ENCODE measurements around the gene RIN1. TPM values are rescaled to one million over a fixed set of nuclear protein-coding genes. Genes with fewer than 3 reads are reported as not detected.
"Not testable (repeated sequence)": the region's sequence is repeated elsewhere in the genome, so short reads cannot be mapped to it uniquely, and the experiment has no call there.

The RIN1 gene
- total RNA-seq, 2 donors from 2014 or later, result 0.99 to 11.4 TPM

- TF ChIP-seq CTCF (IDR thresholded peaks at IDR 0.05), result peak in 1 of 7 experiments; percentile 10
- TF ChIP-seq POLR2A (IDR thresholded peaks at IDR 0.05), result peak in 2 of 3 donors; percentile 48 to 64
- H3K36me3 ChIP-seq (replicated peaks in 1 of 2; ENCODE audit: insufficient read depth in 1 of 2, low read depth in 2 of 2), result no peaks in the 10 kb centered on the region
- peak overlapping the region; percentile 70 to 92 (median 78) for H3K27ac ChIP-seq
- no peaks in the 10 kb centered on the region for H3K9me3 ChIP-seq
- peak; percentile 98 to 100 (median 98) for DNase-seq
- 4 to 11% methylated on average over 30 to 52 of the region's 52 CpGs for WGBS, 2 donors
- no peaks in the 10 kb centered on the region for H3K27me3 ChIP-seq
- peak; percentile 80 for ATAC-seq
- intact Hi-C loops (cut with DNase I), result no loop called here
- peaks cover 22% of the 10 kb centered on the region for H3K4me1 ChIP-seq
- H3K4me3 ChIP-seq, result peak overlapping the region in 1 of 2 donors; percentile 27
These were observed 23.5 kb downstream of the RIN1 start for GRCh38 chr11:66312549-66313320.

GRCh38 chr11:66311965-66312548, 24.2 kb downstream of the RIN1 start:
- intact Hi-C loops (cut with DNase I), result no loop called here
- no peaks in the 10 kb centered on the region for H3K9me3 ChIP-seq
- peak; percentile 80 for ATAC-seq
- peak; percentile 92 to 97 (median 94) for DNase-seq
- peak in 2 of 3 donors; percentile 23 to 49 for TF ChIP-seq POLR2A (IDR thresholded peaks at IDR 0.05)
- TF ChIP-seq CTCF (IDR thresholded peaks at IDR 0.05), result peak in 6 of 7 experiments; percentile 79 to 97 (median 89)
- peaks cover 21% of the 10 kb centered on the region for H3K4me1 ChIP-seq
- H3K4me3 ChIP-seq, result peak overlapping the region in 1 of 2 donors; percentile 27
- 0 to 1% methylated on average over 29 to 44 of the region's 44 CpGs for WGBS, 2 donors
- peak overlapping the region; percentile 70 to 92 (median 78) for H3K27ac ChIP-seq
- no peaks in the 10 kb centered on the region for H3K36me3 ChIP-seq (replicated peaks in 1 of 2; ENCODE audit: insufficient read depth in 1 of 2, low read depth in 2 of 2)
- no peaks in the 10 kb centered on the region for H3K27me3 ChIP-seq

- TF ChIP-seq CTCF (IDR thresholded peaks at IDR 0.05) (peak in 1 of 7 experiments; percentile 89), POLR2A (IDR thresholded peaks at IDR 0.05) (no peak)
- Histone ChIP-seq H3K27ac (peak overlapping the region; percentile 70 to 92 (median 78)), H3K4me1 (peaks cover 21% of the 10 kb centered on the region), H3K9me3 (no peaks in the 10 kb centered on the region), H3K4me3 (no peak overlapping the region), H3K36me3 (replicated peaks in 1 of 2; ENCODE audit: insufficient read depth in 1 of 2, low read depth in 2 of 2) (no peaks in the 10 kb centered on the region), H3K27me3 (no peaks in the 10 kb centered on the region)
- DNase-seq, result no peak
- intact Hi-C loops (cut with DNase I), result no loop called here
- 20 to 31% methylated on average over 9 to 26 of the region's 26 CpGs for WGBS, 2 donors
- ATAC-seq, result no peak
These were observed 24.7 kb downstream of the RIN1 start for GRCh38 chr11:66311470-66311964.

GRCh38 chr11:66310803-66311440, 25.3 kb downstream of the RIN1 start:
- H3K9me3 ChIP-seq; H3K36me3 ChIP-seq (replicated peaks in 1 of 2; ENCODE audit: insufficient read depth in 1 of 2, low read depth in 2 of 2); DNase-seq; H3K27me3 ChIP-seq; intact Hi-C loops (cut with DNase I); H3K4me3 ChIP-seq; H3K27ac ChIP-seq; ATAC-seq: not testable (repeated sequence)
- peaks cover 21% of the 10 kb centered on the region for H3K4me1 ChIP-seq
- 83 to 88% methylated on average over 18 of the region's 18 CpGs for WGBS, 2 donors

GRCh38 chr11:66310324-66310723, 25.9 kb downstream of the RIN1 start:
- ATAC-seq (no peak), DNase-seq (no peak)
- no peaks in the 10 kb centered on the region for H3K36me3 ChIP-seq (replicated peaks in 1 of 2; ENCODE audit: insufficient read depth in 1 of 2, low read depth in 2 of 2)
- intact Hi-C loops (cut with DNase I), result no loop called here
- WGBS, 2 donors, result 58% methylated on average over 8 of the region's 8 CpGs
- H3K4me1 ChIP-seq, result peaks cover 21% of the 10 kb centered on the region
- H3K27me3 ChIP-seq, result no peaks in the 10 kb centered on the region
- H3K9me3 ChIP-seq, result no peaks in the 10 kb centered on the region
- no peak for TF ChIP-seq CTCF (IDR thresholded peaks at IDR 0.05)
- no peak overlapping the region for H3K4me3 ChIP-seq
- no peak overlapping the region for H3K27ac ChIP-seq
